HG02759 (cell line): ENCODE measurements around the gene GNAT2.
A peak's percentile ranks its signal among the peaks of the same experiment; 100 is the strongest.

ENCODE experiments used
- ATAC-seq: cut with Tn5 transposase; IDR thresholded peaks from one replicate; pipeline ENCODE4 v1.9.1; 2021; ENCODE audit warnings: mild to moderate bottlenecking, moderate library complexity; ENCODE audit not compliant: unreplicated experiment

The GNAT2 gene

DNA sequence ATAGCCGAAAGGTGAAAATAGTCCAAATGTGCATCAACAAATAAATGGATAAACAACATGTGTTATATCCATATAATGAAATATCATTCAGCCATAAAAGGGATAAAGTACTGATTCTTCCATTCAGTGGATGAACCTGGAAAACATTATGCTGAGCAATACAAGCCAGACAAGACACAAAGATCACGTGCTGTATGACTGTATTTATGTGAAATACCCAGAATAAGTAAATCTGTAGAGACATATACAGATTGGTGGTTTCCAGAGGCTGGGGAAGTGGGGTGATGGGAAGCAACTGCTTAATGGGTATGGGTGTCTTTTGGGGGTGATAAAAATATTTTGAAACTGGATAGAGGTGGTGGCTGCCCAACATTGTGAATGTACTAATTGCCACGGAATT, 23.2 kb upstream of the GNAT2 start:
- no peak for ATAC-seq

DNA sequence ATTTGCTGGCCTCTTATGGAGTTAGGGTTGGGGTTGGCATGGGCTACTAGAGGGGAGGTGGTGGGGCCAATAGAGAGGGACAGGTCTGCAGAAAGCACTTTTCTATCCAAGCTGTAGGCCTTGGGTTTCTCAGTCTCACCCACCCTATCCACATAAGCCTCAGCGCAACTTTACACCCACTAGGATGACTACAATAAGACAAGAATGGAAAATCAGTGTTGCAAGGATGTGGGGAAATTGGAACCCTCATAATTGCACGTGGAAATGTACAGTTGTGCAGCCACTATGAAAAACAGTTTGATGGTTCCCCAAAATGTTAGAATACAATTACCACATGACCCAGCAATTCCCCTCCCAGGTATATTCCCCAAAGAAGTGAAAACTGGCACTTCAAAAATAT, 22.4 kb upstream of the GNAT2 start:
- ATAC-seq = no peak

DNA sequence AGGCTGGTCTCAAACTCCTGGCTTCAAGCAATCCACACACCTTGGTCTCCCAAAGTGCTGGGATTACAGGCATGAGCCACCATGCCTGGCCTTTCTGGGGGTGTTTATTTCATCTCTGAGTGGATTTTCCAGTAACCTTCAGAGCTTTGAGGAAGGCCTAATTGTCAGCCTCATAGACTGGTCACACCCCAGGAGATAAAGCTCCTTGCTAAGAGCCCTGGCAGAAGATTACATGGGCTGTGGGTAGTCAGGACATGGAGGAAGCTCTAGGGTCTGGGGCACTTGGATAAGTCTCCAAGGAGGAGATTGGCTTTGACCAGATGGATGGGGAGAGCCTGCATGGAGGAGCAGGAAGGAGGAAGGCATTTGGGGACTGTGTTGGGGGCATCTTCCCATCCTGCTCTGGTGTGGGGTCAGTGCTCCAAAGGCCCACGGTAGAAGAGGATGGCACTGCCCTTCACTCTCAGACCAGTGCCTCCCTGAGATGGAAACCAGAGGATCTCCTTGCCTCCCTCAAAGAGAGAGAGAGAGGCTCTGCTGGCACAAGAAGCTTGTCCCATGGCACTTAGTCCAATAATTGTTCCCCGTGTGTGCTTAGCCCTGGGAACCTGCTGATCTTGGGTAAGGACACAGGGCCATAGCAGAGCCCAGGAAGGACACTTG, 21.8 kb upstream of the GNAT2 start:
- ATAC-seq = no peak

DNA sequence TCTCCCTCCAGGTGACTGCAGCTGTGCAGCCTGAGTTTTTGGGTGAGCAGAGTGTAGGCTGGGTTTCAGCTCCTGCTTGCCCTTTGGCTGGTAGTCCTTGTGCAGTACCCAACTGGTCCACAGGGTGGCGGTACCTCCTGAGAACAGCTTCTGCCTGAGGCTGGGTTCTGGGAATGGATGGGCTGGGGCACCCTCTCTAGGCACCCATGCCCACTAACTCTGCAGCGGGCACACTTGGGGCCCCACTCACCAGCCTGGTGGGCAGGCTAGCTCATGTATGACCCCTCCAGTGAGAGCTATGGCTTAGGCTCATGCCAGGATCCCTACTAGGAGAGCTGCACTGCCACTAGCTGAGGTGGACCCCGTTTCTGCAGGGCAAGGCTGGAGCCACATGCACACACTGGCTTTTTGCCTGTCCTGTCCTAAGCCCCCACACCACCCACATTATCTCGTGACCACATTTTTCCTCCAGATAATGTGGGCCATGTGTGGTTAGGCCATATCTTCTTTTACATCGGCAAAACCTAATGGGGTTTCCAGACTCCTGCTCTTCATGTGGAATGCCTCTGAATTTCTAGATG, 21.0 kb upstream of the GNAT2 start:
- peak; percentile 62 for ATAC-seq

DNA sequence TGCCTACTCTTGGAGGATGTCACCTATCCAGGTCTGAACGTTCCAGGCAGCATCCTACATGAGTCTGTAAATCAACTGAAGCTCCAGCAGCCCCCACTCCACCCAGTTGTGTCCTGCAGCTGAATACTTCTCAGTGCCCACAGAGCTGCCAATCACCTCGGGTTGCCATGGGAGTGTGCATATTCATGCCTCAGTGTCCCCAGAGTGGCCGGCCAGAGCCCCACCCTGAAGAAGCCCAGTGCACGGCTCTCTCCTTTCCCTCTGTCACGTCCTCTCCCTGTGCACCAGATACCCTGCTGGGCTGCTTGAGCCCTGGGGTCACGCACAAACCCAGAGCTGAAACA, 20.4 kb upstream of the GNAT2 start:
- ATAC-seq = peak; percentile 6

DNA sequence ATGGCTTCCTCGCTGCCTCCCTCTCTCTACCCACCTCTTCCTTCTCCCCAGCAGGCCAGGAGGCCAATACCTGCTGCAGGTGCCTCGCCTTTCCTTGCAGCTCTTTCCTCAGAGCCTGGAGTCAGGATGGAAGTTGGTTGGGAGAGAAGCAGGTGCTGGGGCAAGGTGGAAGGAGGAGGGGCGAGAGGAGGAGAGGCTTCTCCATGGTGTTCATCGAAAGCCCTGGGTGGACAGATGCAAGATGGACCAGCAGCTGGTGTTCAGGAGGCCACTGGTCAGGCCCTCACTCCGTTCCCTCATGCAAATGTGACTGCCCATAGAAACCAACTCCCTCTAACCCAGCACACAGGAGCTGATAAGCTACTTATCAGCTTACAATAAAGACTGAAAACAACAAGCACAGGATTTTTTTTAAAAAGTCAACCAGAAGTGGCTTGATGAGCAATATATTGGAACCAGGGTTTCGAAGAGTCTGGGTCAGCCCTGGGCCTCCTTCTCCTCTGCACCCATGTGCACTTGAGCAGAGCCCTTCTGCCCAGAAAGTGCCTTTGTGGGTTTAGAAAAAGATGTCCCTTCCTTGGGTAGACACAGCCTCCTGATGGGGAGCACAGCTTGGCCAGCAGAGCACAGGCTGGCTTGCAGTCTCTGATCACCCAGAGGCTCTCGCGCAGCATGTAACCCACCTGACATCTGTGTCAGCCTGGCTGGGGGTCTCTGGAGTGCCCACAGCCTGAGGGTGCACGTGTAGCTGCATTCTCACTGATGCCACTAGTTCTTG, 19.8 kb upstream of the GNAT2 start:
- ATAC-seq = no peak

DNA sequence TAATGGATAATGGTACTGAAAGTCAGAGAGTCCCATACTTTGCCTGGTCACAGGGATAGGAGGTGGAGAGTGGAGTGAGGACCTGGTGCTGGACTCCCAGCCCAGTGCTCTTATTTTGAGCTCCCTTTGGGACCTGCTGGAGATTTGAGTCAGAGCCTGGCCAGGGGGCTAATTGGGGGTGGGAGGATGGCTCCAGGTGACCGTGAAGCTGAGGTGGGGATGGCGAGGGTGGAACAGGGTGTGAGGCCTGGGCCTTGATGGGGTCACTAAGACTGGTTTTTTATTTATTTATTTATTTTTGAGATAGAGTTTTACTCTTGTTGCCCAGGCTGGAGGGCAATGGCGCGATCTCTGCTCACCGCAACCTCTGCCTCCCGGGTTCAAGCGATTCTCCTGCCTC, 18.0 kb upstream of the GNAT2 start:
- no peak for ATAC-seq

DNA sequence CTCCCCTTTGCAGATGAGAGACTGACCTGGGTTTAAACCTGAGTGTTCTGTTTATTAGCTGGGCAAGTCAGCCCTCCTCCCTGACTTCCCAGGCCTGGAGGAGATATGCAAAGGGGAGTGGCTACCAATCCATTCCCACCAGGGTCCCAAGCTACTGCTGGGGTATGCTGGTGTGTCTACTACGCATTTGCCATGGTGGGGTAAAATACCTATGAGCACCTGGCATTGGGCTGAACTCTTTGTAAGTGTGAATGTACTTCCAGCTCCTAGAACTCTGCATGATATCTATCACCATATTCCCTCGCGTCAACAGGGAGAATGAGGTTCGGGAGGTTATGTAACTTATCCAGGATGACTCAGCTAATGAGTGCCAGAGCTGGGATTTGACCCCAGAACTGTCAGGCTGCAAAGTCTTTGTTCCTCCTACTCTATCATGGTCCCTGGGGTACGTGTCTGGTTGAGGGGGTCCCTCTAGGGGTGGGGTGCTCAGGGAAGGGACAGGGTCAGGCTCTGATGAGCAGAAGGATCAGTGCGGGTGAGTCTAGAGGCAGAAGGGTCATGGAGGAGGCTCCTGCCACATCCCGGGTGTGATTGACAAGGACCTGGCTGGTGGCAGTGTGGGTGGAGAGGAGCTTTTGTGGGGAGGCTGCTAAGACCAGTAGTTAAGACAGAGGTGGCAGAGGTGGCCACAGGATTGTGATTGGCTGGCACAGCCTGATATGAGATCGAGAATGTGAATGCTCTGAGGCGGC, 17.0 kb upstream of the GNAT2 start:
- no peak for ATAC-seq

DNA sequence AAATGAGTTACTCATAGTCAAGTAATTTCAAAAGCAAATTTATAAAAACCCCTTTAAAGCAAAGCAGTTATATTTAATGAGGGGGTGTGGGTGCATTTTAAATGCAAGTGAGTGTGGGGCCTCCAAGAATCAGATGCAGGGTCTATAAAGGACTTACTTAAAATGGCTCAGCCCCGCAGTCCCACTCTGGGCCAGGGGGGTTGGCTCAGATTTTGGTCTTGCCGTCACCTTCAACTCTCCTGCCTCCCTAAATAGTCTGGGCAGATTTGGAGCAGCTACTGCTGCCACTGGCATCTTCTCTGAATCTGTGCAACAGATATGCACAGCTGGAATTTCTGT, 16.4 kb upstream of the GNAT2 start:
- no peak for ATAC-seq

DNA sequence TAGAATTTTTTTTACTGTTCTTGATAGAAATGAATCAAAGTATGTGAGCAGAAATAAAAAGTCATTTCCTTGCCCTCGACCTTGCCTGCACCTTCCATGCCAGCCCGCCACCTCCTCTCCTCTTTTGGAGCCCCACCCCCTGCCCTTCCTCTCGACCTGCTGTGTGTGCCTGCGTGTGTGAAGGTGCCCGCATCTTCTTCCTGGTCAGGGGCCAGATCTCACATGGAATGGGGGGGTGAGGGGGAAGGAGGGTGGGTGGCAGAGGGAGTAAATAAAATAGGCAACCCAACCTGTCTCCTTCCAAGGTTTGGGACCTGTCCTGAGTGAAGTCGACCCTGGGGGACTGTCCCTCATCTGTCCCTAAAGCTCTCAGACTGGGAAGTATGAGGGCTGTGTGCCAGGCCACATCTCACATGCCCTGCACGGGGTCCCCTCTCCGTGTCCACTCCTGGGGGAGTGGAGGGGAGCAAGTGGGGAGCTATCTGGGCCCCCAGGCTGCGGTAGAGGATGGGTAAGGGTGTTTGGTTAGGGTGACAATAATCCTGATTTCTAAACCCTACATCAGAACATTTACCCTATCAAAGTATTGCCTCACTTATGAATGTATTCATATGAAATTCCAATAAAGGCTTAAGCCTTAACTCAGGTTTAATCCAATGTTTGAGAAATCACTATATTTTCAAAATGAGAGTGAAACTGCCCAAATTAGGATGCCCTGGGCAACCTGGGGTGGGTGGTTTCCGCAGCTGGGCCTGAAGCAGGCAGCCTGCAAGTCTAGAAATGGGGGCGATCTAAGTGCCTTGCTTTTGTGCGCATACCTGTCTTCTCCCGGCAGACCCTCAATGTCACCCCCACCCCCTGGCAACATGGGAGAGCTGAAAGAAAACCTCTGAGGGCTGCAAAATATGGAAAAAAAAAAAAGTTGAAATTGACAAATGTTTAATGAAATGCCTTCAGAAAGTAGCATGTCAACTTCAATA, 15.6 kb upstream of the GNAT2 start:
- ATAC-seq = no peak

DNA sequence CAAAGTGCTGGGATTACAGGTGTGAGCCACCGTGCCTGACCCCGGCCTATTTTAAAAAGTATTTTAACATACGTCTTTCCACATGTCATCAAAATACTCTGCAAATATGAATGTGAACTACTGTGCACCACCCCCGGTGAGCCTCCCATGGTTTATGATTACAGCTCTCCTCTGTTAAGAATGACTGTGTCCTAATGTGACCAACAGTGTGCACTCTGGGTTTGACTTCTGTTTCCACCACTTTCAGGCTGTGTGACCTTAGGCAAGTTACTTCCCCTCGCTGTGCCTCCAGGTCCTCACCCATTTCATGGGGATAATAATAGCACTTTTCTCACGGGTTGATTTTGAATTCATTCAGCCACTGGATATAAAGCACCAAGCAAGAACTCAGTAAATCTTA, 14.9 kb upstream of the GNAT2 start:
- no peak for ATAC-seq

DNA sequence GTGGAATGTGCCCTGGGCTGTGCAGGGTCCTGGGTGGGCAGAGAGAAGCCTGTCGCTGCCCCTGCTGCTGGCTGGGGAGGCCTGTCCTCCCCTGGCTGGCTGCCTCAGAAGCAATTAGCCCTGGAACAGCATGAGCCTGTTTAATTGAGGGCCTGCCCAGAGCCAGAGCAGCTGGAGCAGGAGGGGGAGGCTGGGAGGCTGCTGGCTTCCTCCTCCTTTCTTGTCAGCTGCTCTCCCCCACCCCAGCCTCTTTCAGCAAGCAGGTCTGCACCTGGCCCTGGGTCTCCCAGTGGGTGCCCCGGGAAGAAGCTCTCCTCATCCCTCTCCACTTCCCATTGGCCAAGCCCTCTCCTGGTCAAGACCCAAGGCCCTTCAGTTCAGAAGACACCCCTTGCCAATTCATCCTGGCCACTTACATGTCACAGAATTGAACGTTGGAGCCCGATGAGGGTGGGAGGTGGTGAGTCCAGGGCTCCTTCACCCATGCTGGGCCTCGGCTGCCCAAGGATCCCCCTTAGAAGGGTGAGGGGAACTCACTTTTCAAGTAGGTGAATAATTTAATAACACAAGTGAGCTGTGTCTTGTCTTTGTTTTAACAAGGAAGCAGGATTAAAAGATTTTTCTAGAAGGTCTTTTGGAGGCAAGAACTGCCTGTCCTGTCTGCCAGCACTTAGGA, 13.4 kb upstream of the GNAT2 start:
- no peak for ATAC-seq

DNA sequence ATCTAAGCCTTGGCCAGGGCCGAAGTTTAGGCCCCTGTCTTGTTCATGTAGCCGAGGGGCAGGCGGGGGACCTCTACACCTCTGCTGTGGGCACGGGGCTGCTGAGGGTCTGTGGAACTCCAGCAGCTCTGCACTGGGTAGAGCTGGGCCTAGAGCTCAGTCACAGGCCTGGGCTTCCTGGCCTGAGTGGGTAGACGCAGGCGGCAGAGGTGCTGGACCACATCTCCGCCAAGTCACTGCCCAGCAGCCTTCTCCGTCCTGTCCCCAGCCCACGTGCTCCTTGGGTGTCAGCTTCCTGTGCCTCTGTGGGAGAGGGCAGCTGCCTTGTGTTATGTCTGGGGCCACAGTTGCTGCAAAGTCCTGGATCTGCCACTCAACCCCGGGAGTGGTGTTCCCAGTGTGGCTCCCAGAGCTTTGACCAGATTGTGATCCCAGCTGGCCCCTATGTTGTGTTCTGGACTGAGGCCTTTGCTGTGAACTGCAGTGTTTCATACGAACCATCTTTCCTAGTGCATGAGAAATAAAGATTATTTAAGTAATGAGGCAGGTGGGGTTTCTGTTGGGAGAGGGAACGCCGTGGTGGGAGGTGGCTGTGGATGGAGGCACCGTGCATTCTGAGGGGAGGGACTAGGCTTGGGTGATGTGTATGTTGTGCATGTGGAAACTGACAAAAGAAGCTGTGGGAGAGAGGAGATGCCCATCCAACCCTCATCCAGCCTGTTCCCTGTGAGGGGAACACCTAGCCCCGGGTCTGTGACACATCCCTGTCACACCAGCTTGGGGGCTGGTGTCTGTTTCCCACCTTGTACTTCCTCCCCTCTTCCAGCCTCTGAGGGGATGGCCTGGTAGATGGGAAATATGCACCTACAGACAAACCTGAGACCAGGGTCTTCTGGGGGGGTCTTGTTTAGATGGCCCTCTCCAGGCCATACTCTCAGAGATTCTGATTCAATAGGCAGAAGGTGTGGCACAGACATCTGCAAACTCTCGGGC, 12.4 kb upstream of the GNAT2 start:
- ATAC-seq = no peak

DNA sequence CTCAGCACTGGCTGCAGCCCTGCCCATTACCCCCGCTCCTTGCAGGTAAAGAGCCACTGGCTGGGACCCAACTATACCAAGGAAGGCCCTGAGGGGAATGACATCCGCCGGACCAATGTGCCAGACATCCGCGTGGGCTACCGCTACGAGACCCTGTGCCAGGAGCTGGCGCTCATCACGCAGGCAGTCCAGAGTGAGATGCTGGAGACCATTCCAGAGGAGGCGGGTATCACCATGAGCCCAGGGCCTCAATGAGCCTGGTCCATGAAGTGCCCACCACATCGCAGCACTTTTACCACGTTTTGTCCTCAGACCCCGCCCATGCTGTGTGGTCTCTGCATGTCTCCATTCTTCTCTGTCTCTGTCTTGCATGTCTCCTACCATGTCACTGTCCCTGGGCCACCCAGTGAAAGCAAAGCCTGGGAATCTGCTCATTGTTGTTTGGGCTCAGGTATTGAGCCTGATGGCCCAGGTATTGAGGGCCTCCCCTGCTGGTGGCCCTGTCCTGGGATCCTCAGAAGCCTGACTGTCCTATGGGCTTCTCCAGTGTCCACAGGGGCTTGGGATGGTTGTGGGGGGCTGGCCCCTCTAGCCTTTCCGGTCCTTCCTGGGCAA, 11.6 kb upstream of the GNAT2 start:
- ATAC-seq = no peak

DNA sequence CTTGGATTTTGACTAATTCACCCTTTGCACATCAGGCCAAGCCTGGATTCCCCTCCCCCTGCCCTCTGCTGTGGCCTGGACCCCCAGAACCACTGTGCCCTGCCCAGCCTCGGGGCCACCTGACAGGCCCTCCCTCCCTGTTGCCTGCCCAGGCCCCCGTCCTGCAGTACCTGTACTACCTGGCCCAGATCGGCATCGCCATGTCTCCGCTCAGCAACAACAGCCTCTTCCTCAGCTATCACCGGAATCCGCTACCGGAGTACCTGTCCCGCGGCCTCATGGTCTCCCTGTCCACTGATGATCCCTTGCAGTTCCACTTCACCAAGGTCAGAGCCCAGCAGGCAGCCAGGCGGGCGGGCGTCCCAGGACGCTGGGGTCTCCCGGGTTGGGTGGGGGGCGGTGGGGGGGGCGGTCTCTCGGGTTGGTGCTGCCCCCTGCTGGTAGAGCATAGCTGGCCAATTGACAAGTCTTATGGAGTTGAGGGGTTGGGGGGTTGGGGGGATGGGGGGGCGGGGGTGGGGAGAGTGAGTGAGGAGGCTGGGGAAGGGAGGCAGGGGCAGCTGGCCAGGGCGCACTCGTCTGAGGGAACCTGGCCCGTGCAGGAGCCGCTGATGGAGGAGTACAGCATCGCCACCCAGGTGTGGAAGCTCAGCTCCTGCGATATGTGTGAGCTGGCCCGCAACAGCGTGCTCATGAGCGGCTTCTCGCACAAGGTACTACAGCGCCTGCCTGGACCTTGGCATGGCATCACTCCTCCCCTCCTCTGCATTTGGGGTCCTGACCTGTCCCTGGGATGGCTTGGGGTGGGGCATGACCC, 10.9 kb upstream of the GNAT2 start:
- ATAC-seq = no peak

DNA sequence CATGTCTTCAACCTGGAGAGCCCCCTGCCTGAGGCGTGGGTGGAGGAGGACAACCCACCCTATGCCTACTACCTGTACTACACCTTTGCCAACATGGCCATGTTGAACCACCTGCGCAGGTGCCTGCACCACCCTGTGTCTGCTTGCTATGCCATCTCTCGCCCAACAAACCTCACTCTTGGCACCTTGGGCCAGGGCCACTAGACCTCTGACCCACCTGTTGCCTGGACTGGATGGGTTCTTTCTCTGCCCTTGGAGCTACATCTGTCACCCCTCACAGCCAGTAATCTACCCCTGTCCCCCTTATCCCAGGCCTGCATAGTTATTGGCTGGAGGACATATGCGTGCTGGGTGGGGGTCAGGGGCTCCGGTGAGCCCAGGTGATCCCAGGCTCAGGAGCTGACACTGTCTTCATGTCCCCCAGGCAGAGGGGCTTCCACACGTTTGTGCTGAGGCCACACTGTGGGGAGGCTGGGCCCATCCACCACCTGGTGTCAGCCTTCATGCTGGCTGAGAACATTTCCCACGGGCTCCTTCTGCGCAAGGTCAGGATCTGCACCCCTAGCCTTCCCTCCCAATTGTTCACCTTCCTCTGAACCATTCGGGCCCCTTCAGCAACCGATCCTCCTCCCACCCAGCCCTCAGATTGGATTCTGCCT, 10.1 kb upstream of the GNAT2 start:
- no peak for ATAC-seq
